SH-SY5Y (cell line): ENCODE data around the gene ASS1.

Experiments
- GATA2 ChIP-seq: IDR thresholded peaks from 2 replicates; pipeline ENCODE4 v1.6.1; 2011; ENCODE audit warnings: mild to moderate bottlenecking, low read depth, low read length
- GATA3 ChIP-seq: IDR thresholded peaks from 2 replicates; pipeline ENCODE4 v1.6.1; 2011; ENCODE audit warnings: low read depth, mild to moderate bottlenecking, low read length, moderate library complexity

- TF ChIP-seq GATA3 (no peak), GATA2 (no peak)
Measured at GRCh38 chr9:130459151-130459550, 14.4 kb downstream of the ASS1 start.
